ENCODE data around the gene PGLYRP4. TPM values are rescaled to one million over a fixed set of nuclear protein-coding genes. Genes with fewer than 3 reads are reported as not detected.

Gene PGLYRP4
- total RNA-seq, 1 donor from 2014 or later: not detected

- DNase-seq: no peak
- H3K4me1 ChIP-seq: peaks cover 17% of the 10 kb centered on the region
- no peak overlapping the region for H3K4me3 ChIP-seq
- ATAC-seq: no peak
- H3K9me3 ChIP-seq: no peaks in the 10 kb centered on the region
- intact Hi-C loops (cut with DNase I): loop anchor here (5.0 kb wide), 1 partner anchor 143 kb away; no protein-coding TSS in a partner anchor
- no peaks in the 10 kb centered on the region for H3K36me3 ChIP-seq
- H3K27ac ChIP-seq: no peak overlapping the region
- H3K27me3 ChIP-seq: peaks cover 18% of the 10 kb centered on the region
- TF ChIP-seq CTCF (IDR thresholded peaks at IDR 0.05): no peak
Measured at GRCh38 chr1:153354515-153355193, 6.0 kb upstream of the PGLYRP4 start.

- Histone ChIP-seq H3K27ac (no peak overlapping the region), H3K36me3 (no peaks in the 10 kb centered on the region), H3K9me3 (no peaks in the 10 kb centered on the region), H3K27me3 (peaks cover 19% of the 10 kb centered on the region), H3K4me3 (no peak overlapping the region), H3K4me1 (peaks cover 15% of the 10 kb centered on the region)
- DNase-seq (no peak), ATAC-seq (no peak)
- peak; percentile 10 for TF ChIP-seq CTCF (IDR thresholded peaks at IDR 0.05)
- intact Hi-C loops (cut with DNase I): loop anchor here (5.0 kb wide), 1 partner anchor 144 kb away; no protein-coding TSS in a partner anchor
Measured at GRCh38 chr1:153353226-153353947, 4.7 kb upstream of the PGLYRP4 start.

GRCh38 chr1:153352523-153352922 is 3.9 kb upstream of the PGLYRP4 start:
- H3K9me3 ChIP-seq: no peaks in the 10 kb centered on the region
- no peak overlapping the region for H3K4me3 ChIP-seq
- peak; percentile 79 for DNase-seq
- H3K36me3 ChIP-seq: no peaks in the 10 kb centered on the region
- no peak overlapping the region for H3K27ac ChIP-seq
- H3K27me3 ChIP-seq: peaks cover 27% of the 10 kb centered on the region
- intact Hi-C loops (cut with DNase I): loop anchor here (5.0 kb wide), 1 partner anchor 145 kb away; no protein-coding TSS in a partner anchor
- peaks cover 9% of the 10 kb centered on the region for H3K4me1 ChIP-seq
- TF ChIP-seq CTCF (IDR thresholded peaks at IDR 0.05): peak; percentile 95
- ATAC-seq: peak; percentile 83

- H3K9me3 ChIP-seq: no peaks in the 10 kb centered on the region
- peaks cover 3% of the 10 kb centered on the region for H3K4me1 ChIP-seq
- H3K27me3 ChIP-seq: peaks cover 29% of the 10 kb centered on the region
- H3K4me3 ChIP-seq: no peak overlapping the region
- DNase-seq (no peak), ATAC-seq (no peak)
- intact Hi-C loops (cut with DNase I): loop anchor here (5.0 kb wide), 1 partner anchor 147 kb away; no protein-coding TSS in a partner anchor
- no peaks in the 10 kb centered on the region for H3K36me3 ChIP-seq
- no peak overlapping the region for H3K27ac ChIP-seq
- no peak for TF ChIP-seq CTCF (IDR thresholded peaks at IDR 0.05)
Measured at GRCh38 chr1:153350321-153350957, 1.8 kb upstream of the PGLYRP4 start.

- intact Hi-C loops (cut with DNase I): loop anchor here (5.0 kb wide), 1 partner anchor 148 kb away; no protein-coding TSS in a partner anchor
- Histone ChIP-seq H3K4me1 (peaks cover 9% of the 10 kb centered on the region), H3K27ac (no peak overlapping the region), H3K4me3 (no peak overlapping the region), H3K9me3 (no peaks in the 10 kb centered on the region), H3K36me3 (no peaks in the 10 kb centered on the region), H3K27me3 (peaks cover 33% of the 10 kb centered on the region)
- ATAC-seq: no peak
- DNase-seq: no peak
- TF ChIP-seq CTCF (IDR thresholded peaks at IDR 0.05): no peak
Measured at GRCh38 chr1:153349363-153350320, 1.0 kb upstream of the PGLYRP4 start.
